HepG2 (cell line): ENCODE data around the gene PITHD1. TPM values are rescaled to one million over a fixed set of nuclear protein-coding genes. Genes with fewer than 3 reads are reported as not detected.

ENCODE experiments used
- ATRX ChIP-seq: sonication (generic); formaldehyde crosslinking; IDR thresholded peaks from 2 replicates; pipeline ENCODE4 v1.4.0; 2020; ENCODE audit warnings: missing genetic modification reagents, borderline replicate concordance
- GATAD2A ChIP-seq: IDR thresholded peaks from 2 replicates; pipeline ENCODE4 v1.6.1; 2016
- HNRNPH1 ChIP-seq: fragments of 200-400 bp; formaldehyde crosslinking; optimal IDR thresholded peaks from 2 replicates; pipeline ENCODE3; 2017; ENCODE audit warnings: mild to moderate bottlenecking, low read depth, low read length
- KAT7 ChIP-seq: IDR thresholded peaks from 2 replicates; pipeline ENCODE4 v1.6.1; 2018; ENCODE audit warnings: borderline replicate concordance, missing compliant biosample characterization
- MAZ ChIP-seq, 2 experiments: sonication (generic) in 1 of 2; formaldehyde crosslinking in 1 of 2; IDR thresholded peaks; 2 replicates each; pipeline versions ENCODE4 v1.5.0 to v1.6.1; 2012 to 2020; ENCODE audit warnings: low read depth in 2 of 2, mild to moderate bottlenecking in 2 of 2, borderline replicate concordance in 1 of 2, improper control_type of control experiment in 1 of 2, low read length in 1 of 2, missing genetic modification reagents in 1 of 2, moderate library complexity in 1 of 2
- MED8 ChIP-seq: sonication (generic); formaldehyde crosslinking; IDR thresholded peaks from 2 replicates; pipeline ENCODE4 v1.8.1; 2023; ENCODE audit warnings: mild to moderate bottlenecking, missing genetic modification reagents; ENCODE audit not compliant: insufficient replicate concordance
- RFXANK ChIP-seq: IDR thresholded peaks from 2 replicates; pipeline ENCODE4 v1.6.1; 2016
- SNAI1 ChIP-seq: sonication (generic); formaldehyde crosslinking; IDR thresholded peaks from 2 replicates; pipeline ENCODE4 v1.5.0; 2020; ENCODE audit warnings: mild to moderate bottlenecking, missing genetic modification reagents, borderline replicate concordance
- SP5 ChIP-seq: IDR thresholded peaks from 2 replicates; pipeline ENCODE4 v1.6.1; 2016; ENCODE audit warnings: low read depth, borderline replicate concordance
- TOE1 ChIP-seq: sonication (generic); formaldehyde crosslinking; IDR thresholded peaks from 2 replicates; pipeline ENCODE4 v1.4.0; 2020; ENCODE audit warnings: mild to moderate bottlenecking, missing genetic modification reagents
- ZBTB2 ChIP-seq: sonication (generic); formaldehyde crosslinking; IDR thresholded peaks from 2 replicates; pipeline ENCODE4 v1.8.0; 2022; ENCODE audit warnings: low read depth, missing genetic modification reagents
- ZNF136 ChIP-seq: sonication (generic); formaldehyde crosslinking; IDR thresholded peaks from 2 replicates; pipeline ENCODE4 v1.8.1; 2022; ENCODE audit warnings: low read depth, mild to moderate bottlenecking, moderate library complexity, missing genetic modification reagents
- ZNF382 ChIP-seq: sonication (generic); formaldehyde crosslinking; IDR thresholded peaks from 2 replicates; pipeline ENCODE4 v1.5.0; 2020; ENCODE audit warnings: missing genetic modification reagents, mild to moderate bottlenecking, borderline replicate concordance
- polyA plus RNA-seq, 8 experiments: library from polyadenylated mRNA; depleted of rRNA in 3 of 8; stranded (reverse) in 7 of 8; unstranded in 1 of 8; fragments of >200 nt; fragmentation: Illumina TruSeq in 4 of 8; extraction: Trizol in 4 of 8; gene quantifications; 2 replicates each; pipeline versions ENCODE4 v1.2.1 to v1.2.3, GENCODE V29; 2011 to 2016; ENCODE audit warnings: low read depth in 4 of 8, missing spikeins in 1 of 8, mixed read lengths in 1 of 8; ENCODE audit not compliant: insufficient read depth in 1 of 8
- total RNA-seq, 5 experiments: library from RNA; depleted of rRNA; stranded (reverse); fragments of >200 nt; fragmentation: Illumina TruSeq; extraction: Trizol; gene quantifications; 2 replicates each; pipeline ENCODE4 v1.2.3, GENCODE V29; 2016; ENCODE audit warnings: low read depth in 1 of 5
- TF ChIP-seq, protein P1 (sequence below): sonication (generic); formaldehyde crosslinking; IDR thresholded peaks from 2 replicates; pipeline ENCODE4 v1.9.0; 2021; ENCODE audit warnings: mild to moderate bottlenecking, missing genetic modification reagents
- TF ChIP-seq, protein P2 (sequence below): sonication (generic); formaldehyde crosslinking; IDR thresholded peaks from 2 replicates; pipeline ENCODE4 v1.4.0; 2020; ENCODE audit warnings: missing genetic modification reagents
- TF ChIP-seq, protein P3 (sequence below): sonication (generic); formaldehyde crosslinking; IDR thresholded peaks from 2 replicates; pipeline ENCODE4 v1.4.0; 2020; ENCODE audit warnings: missing genetic modification reagents

Gene PITHD1
- total and polyA plus RNA-seq, 2 of the 13 experiments (the other 11 are each of a cell fraction or from before 2014, with no cell fraction given): 28.0 to 37.3 TPM

DNA sequence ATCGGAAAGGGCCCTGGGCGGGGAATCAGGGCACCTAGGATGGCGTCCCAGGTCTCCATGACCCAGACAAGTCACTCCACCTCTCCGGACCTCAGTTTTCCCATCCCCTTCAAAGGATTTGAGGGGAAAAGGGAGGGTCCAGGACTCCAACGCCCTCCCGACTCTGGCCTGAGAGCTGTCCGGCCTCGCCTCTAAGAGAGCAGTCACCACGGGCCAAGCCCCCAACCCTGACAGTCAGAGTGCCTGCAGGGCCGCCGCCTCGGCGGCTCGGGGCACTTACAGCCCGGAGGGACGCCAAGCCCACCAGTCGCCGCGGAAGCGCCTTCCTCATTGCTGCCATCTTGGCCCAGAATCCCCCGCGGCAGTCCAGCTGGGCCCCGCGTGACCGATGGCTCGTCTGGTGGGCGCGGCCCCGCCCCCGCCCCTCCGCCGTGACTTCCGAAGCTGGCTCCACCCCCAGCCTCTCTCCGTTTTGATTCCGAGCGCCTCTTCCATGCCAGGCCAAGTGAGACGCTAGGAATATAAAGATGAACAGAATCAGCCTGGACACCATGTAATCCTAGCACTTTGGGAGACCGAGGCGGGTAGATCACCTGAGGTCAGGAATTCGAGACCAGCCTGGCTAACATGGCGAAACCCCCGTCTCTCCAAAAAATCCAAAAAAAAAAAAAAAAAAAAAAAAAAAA is 47.0 kb downstream of the PITHD1 start, which contains the start of gene HMGCL (continued):
- TF ChIP-seq, protein P1, sequence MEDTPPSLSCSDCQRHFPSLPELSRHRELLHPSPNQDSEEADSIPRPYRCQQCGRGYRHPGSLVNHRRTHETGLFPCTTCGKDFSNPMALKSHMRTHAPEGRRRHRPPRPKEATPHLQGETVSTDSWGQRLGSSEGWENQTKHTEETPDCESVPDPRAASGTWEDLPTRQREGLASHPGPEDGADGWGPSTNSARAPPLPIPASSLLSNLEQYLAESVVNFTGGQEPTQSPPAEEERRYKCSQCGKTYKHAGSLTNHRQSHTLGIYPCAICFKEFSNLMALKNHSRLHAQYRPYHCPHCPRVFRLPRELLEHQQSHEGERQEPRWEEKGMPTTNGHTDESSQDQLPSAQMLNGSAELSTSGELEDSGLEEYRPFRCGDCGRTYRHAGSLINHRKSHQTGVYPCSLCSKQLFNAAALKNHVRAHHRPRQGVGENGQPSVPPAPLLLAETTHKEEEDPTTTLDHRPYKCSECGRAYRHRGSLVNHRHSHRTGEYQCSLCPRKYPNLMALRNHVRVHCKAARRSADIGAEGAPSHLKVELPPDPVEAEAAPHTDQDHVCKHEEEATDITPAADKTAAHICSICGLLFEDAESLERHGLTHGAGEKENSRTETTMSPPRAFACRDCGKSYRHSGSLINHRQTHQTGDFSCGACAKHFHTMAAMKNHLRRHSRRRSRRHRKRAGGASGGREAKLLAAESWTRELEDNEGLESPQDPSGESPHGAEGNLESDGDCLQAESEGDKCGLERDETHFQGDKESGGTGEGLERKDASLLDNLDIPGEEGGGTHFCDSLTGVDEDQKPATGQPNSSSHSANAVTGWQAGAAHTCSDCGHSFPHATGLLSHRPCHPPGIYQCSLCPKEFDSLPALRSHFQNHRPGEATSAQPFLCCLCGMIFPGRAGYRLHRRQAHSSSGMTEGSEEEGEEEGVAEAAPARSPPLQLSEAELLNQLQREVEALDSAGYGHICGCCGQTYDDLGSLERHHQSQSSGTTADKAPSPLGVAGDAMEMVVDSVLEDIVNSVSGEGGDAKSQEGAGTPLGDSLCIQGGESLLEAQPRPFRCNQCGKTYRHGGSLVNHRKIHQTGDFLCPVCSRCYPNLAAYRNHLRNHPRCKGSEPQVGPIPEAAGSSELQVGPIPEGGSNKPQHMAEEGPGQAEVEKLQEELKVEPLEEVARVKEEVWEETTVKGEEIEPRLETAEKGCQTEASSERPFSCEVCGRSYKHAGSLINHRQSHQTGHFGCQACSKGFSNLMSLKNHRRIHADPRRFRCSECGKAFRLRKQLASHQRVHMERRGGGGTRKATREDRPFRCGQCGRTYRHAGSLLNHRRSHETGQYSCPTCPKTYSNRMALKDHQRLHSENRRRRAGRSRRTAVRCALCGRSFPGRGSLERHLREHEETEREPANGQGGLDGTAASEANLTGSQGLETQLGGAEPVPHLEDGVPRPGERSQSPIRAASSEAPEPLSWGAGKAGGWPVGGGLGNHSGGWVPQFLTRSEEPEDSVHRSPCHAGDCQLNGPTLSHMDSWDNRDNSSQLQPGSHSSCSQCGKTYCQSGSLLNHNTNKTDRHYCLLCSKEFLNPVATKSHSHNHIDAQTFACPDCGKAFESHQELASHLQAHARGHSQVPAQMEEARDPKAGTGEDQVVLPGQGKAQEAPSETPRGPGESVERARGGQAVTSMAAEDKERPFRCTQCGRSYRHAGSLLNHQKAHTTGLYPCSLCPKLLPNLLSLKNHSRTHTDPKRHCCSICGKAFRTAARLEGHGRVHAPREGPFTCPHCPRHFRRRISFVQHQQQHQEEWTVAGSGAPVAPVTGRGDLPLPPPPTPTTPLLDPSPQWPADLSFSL (CRISPR knock-in tag): no peak
- TF ChIP-seq ZBTB2 (CRISPR knock-in tag) (no peak), ZNF382 (CRISPR knock-in tag) (no peak), ZNF136 (CRISPR knock-in tag) (peak; percentile 44; the same call in 1 of the 2 replicates), TOE1 (CRISPR knock-in tag) (no peak), MAZ (IDR thresholded peaks at IDR 0.05; ENCODE audit: borderline replicate concordance, low read depth, low read length) (peak; percentile 63; the same call in 1 of the 2 replicates), MAZ (CRISPR knock-in tag; IDR thresholded peaks at IDR 0.05; ENCODE audit: low read depth) (peak; percentile 91), MED8 (CRISPR knock-in tag) (peak; percentile 70), HNRNPH1 (no peak), ATRX (no peak), SP5 (CRISPR knock-in tag) (peak; percentile 82; the same call in 1 of the 2 replicates), RFXANK (no peak), SNAI1 (CRISPR knock-in tag) (peak; percentile 55; the same call in 1 of the 2 replicates), KAT7 (CRISPR knock-in tag) (peak; percentile 63; the same call in 1 of the 2 replicates), GATAD2A (peak; percentile 28; the same call in 1 of the 2 replicates)
- TF ChIP-seq, protein P2, sequence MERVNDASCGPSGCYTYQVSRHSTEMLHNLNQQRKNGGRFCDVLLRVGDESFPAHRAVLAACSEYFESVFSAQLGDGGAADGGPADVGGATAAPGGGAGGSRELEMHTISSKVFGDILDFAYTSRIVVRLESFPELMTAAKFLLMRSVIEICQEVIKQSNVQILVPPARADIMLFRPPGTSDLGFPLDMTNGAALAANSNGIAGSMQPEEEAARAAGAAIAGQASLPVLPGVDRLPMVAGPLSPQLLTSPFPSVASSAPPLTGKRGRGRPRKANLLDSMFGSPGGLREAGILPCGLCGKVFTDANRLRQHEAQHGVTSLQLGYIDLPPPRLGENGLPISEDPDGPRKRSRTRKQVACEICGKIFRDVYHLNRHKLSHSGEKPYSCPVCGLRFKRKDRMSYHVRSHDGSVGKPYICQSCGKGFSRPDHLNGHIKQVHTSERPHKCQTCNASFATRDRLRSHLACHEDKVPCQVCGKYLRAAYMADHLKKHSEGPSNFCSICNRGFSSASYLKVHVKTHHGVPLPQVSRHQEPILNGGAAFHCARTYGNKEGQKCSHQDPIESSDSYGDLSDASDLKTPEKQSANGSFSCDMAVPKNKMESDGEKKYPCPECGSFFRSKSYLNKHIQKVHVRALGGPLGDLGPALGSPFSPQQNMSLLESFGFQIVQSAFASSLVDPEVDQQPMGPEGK (CRISPR knock-in tag): peak; percentile 61; the same call in 1 of the 2 replicates
- TF ChIP-seq, protein P3, sequence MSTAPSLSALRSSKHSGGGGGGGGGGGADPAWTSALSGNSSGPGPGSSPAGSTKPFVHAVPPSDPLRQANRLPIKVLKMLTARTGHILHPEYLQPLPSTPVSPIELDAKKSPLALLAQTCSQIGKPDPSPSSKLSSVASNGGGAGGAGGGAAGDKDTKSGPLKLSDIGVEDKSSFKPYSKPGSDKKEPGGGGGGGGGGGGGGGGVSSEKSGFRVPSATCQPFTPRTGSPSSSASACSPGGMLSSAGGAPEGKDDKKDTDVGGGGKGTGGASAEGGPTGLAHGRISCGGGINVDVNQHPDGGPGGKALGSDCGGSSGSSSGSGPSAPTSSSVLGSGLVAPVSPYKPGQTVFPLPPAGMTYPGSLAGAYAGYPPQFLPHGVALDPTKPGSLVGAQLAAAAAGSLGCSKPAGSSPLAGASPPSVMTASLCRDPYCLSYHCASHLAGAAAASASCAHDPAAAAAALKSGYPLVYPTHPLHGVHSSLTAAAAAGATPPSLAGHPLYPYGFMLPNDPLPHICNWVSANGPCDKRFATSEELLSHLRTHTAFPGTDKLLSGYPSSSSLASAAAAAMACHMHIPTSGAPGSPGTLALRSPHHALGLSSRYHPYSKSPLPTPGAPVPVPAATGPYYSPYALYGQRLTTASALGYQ (CRISPR knock-in tag): no peak; the same call in 1 of the 2 replicates
